Large intestine (tissue), 3 donors: ENCODE results near the gene CSNK1A1L. TPM values are rescaled to one million over a fixed set of nuclear protein-coding genes. Genes with fewer than 3 reads are reported as not detected.
A peak's percentile ranks its signal among the peaks of the same experiment; 100 is the strongest.
"Not testable (repeated sequence)": the region's sequence is repeated elsewhere in the genome, so short reads cannot be mapped to it uniquely, and the experiment has no call there.

Experiments used
- DNase-seq, 2 donors: peaks; one replicate each; pipeline versions ENCODE4 v3.0.0 to v3.0.0-alpha.2; 2013
- H3K27ac ChIP-seq: one replicate; pipeline ENCODE4 v1.5.1; 2013; ENCODE audit warnings: low read length
- H3K27me3 ChIP-seq: 2 replicates; pipeline ENCODE4 v1.6.1; 2013; ENCODE audit warnings: low read length; ENCODE audit not compliant: control insufficient read depth, insufficient read depth
- H3K36me3 ChIP-seq: 2 replicates; pipeline ENCODE4 v1.6.1; 2013; ENCODE audit warnings: low read length; ENCODE audit not compliant: control insufficient read depth, insufficient read depth
- H3K4me1 ChIP-seq: one replicate; pipeline ENCODE4 v1.6.1; 2013; ENCODE audit warnings: low read length; ENCODE audit not compliant: control insufficient read depth, insufficient read depth
- H3K4me3 ChIP-seq: one replicate; pipeline ENCODE4 v1.5.1; 2013; ENCODE audit warnings: low read length
- H3K9me3 ChIP-seq: one replicate; pipeline ENCODE4 v1.6.1; 2013; ENCODE audit warnings: mild to moderate bottlenecking, low read depth, low read length, moderate library complexity; ENCODE audit not compliant: control insufficient read depth
- WGBS: methylation state at CpG from one replicate; pipeline ENCODE4 v1.1.5; 2013; ENCODE audit warnings: low lambda C conversion rate; ENCODE audit not compliant: insufficient coverage; 5-methylcytosine and 5-hydroxymethylcytosine counted together
- polyA plus RNA-seq: library from polyadenylated mRNA; unstranded; fragments of 120-200 nt; gene quantifications from one replicate; pipeline ENCODE4 v1.2.1, GENCODE V29; 2013

Gene CSNK1A1L
- polyA plus RNA-seq, 1 donor = not detected

DNA sequence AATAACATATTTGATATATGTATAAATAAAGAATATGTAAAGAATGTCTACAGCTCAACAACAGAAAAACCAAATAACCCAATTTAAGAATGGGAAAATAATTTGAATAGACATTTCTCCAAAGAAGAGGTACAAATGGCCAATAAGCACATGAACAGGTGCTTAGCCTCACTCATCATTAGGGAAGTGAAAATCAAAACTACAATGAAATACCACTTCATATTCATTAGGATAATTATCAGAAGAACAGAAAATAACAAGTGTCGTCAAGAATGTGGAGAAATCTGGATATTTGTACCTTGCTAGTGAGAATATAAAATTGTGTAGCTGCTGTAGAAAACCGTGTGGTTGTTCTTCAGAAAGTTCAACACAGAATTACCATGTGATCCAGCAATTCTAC, 37.6 kb downstream of the CSNK1A1L start:
- H3K9me3 ChIP-seq = no peaks in the 10 kb centered on the region
- no peak for DNase-seq
- no peaks in the 10 kb centered on the region for H3K36me3 ChIP-seq
- H3K4me1 ChIP-seq = no peaks in the 10 kb centered on the region
- no peak overlapping the region for H3K27ac ChIP-seq
- no peaks in the 10 kb centered on the region for H3K27me3 ChIP-seq
- H3K4me3 ChIP-seq = no peak overlapping the region
- 79% methylated on average over 2 of the region's 2 CpGs for WGBS

GRCh38 chr13:37065890-37066526, 39.5 kb downstream of the CSNK1A1L start:
- Histone ChIP-seq H3K27ac (no peak overlapping the region), H3K27me3 (no peaks in the 10 kb centered on the region), H3K4me1 (no peaks in the 10 kb centered on the region), H3K36me3 (no peaks in the 10 kb centered on the region), H3K9me3 (no peaks in the 10 kb centered on the region), H3K4me3 (no peak overlapping the region)
- no peak for DNase-seq
- no CpG with 5 or more reads among the region's 6 CpGs for WGBS

DNA sequence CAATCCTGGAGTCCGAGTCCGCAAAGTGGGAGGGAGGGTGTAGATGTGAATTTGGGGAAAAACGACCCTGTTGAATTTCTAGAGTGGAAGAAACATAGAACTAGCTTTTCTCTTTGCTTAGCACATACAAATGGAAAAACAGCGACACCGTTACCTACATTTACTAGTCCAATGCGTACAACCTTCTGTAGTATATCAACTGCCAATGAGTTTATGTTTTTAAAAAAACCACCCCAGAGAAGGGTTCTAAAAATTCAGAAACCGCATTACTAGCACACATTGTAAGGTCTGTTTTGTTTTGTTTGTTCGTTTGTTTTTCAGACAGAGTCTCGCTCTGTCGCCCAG, 45.6 kb downstream of the CSNK1A1L start:
- WGBS = no CpG with 5 or more reads among the region's 10 CpGs
- Histone ChIP-seq H3K27ac (peak overlapping the region; percentile 13), H3K27me3 (no peaks in the 10 kb centered on the region), H3K36me3 (peaks cover 5% of the 10 kb centered on the region), H3K4me3 (peak overlapping the region; percentile 67), H3K9me3 (no peaks in the 10 kb centered on the region), H3K4me1 (peaks cover 13% of the 10 kb centered on the region)
- no peak for DNase-seq

DNA sequence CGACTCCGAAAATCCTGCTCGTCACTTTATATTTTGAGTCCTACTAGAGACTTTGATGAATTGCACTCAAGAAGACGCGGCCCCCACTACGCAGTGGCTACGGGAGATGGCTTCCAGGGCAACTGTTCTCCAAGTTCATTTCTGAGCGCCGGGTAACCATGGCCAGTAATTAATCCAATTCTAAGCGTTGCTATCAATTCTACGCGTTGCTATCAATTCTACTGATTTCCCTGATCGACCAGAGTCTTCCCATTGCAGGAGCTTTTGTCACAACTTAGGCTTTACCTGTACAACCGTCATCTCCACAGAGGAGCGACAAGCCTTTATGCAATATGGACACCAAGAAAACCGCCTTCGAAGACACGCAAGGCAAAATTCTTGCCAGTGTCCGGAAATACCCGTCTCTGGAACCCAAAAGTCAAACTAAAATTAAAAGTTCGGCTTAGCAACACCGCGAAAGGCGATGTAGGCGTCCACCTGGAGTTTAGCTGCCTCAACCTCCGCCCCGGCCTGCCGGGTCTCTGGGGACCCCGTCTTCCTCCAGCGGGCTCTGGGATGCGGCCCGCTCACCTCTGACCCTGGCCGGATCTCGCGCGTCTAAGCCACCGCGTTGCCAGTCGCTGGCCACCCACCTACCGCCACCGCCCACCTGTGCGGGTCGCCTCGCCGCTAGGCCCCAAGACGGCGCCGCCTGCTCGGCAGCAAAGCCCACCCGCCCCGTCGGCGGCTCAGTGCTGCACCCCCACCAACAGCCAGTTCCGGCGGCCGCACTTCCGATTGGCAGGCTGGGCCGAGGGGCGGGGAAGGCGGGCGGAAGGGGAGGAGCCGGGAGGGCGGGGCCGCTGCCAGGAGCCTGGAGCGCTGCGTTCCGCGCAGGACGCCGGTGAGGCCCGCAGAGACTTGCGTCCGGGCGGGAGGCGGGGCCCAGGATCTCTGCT, 46.3 kb downstream of the CSNK1A1L start, which contains the start of gene SUPT20H:
Gene SUPT20H, minus strand, starts transcription at position 779 of the 938 bp plus-strand sequence. CDS start 8,198 bp downstream, outside the sequence.
- peak; percentile 89 to 94 for DNase-seq
- peaks cover 5% of the 10 kb centered on the region for H3K36me3 ChIP-seq
- no peaks in the 10 kb centered on the region for H3K9me3 ChIP-seq
- peak within 1 kb of the TSS; percentile 92 for H3K27ac ChIP-seq
- peak within 1 kb of the TSS; percentile 67 for H3K4me3 ChIP-seq
- H3K27me3 ChIP-seq = no peaks in the 10 kb centered on the region
- WGBS = no CpG with 5 or more reads among the region's 75 CpGs
- peaks cover 13% of the 10 kb centered on the region for H3K4me1 ChIP-seq

DNA sequence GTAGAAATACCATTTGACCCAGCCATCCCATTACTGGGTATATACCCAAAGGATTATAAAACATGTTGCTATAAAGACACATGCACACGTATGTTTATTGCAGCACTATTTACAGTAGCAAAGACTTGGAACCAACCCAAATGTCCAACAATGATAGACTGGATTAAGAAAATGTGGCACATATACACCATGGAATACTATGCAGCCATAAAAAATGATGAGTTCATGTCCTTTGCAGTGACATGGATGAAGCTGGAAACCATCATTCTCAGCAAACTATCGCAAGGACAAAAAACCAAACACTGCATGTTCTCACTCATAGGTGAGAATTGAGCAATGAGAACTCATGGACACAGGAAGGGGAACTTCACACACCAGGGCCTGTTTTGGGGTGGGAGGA, 49.2 kb downstream of the CSNK1A1L start:
- H3K4me3 ChIP-seq, H3K27ac ChIP-seq, H3K9me3 ChIP-seq, H3K27me3 ChIP-seq, DNase-seq, H3K36me3 ChIP-seq: not testable (repeated sequence)
- peaks cover 13% of the 10 kb centered on the region for H3K4me1 ChIP-seq
- WGBS = no CpG with 5 or more reads among the region's 2 CpGs

Other genes starting within 250 kb of the CSNK1A1L start
- 13.9 TPM for gene SMAD9, start 185.4 kb downstream of the CSNK1A1L start, polyA plus RNA-seq
- gene ALG5, start 106.3 kb downstream of the CSNK1A1L start, polyA plus RNA-seq = 44.2 TPM
- gene EXOSC8, start 104.9 kb downstream of the CSNK1A1L start, polyA plus RNA-seq = 51.7 TPM
- 63.9 TPM for gene SUPT20H, start 46.0 kb downstream of the CSNK1A1L start, polyA plus RNA-seq